AG09309 (cell line): ENCODE data around the gene SLC49A3.

Experiments used
- DNase-seq: peaks from one replicate; pipeline ENCODE4 v3.0.0-alpha.2; 2010; ENCODE audit warnings: low read depth
- H3K4me3 ChIP-seq: 2 replicates; pipeline ENCODE4 v1.5.1; 2011; ENCODE audit warnings: mild to moderate bottlenecking, low read depth, low read length, moderate library complexity; ENCODE audit not compliant: control insufficient read depth
- CTCF ChIP-seq: IDR thresholded peaks from 2 replicates; pipeline ENCODE4 v1.5.1; 2011; ENCODE audit warnings: mild to moderate bottlenecking, low read depth, low read length, inconsistent platforms; ENCODE audit not compliant: insufficient read depth, control insufficient read depth; ENCODE audit errors: missing control alignments

The SLC49A3 gene

DNA sequence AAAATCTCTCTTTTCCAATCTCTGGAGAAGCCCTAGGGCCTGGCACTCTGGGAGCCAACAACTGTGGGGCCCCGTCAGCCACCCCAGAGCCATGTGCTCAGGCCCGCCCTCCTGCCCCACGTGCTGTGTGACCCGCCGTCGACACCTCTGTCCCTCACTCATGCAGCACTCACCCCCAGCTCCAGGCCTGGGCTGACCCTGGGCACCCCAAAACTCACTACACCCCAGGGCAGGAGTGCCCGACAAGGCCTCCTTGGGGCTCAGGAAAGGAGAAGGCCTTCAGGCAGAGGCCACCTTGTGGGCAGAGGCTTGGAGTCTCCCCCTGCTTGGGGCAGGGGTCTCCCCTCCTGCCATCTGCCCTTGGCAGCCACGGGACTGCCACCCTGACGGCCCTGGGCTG lies 8.9 kb downstream of the SLC49A3 start:
- H3K4me3 ChIP-seq: no peak overlapping the region
- TF ChIP-seq CTCF: no peak

GRCh38 chr4:679629-680028 lies 9.3 kb downstream of the SLC49A3 start:
- no peak overlapping the region for H3K4me3 ChIP-seq

More for the DNA sequence above, 8.9 kb downstream of the SLC49A3 start:
- DNase-seq: no peak

GRCh38 chr4:679104-679481 lies 9.9 kb downstream of the SLC49A3 start:
- no peak for DNase-seq
- no peak overlapping the region for H3K4me3 ChIP-seq
- no peak for TF ChIP-seq CTCF

More at GRCh38 chr4:679629-680028, 9.3 kb downstream of the SLC49A3 start:
- DNase-seq: no peak
- TF ChIP-seq CTCF: no peak

GRCh38 chr4:678331-679103 lies 10.4 kb downstream of the SLC49A3 start:
- no peak for TF ChIP-seq CTCF
- no peak overlapping the region for H3K4me3 ChIP-seq
- DNase-seq: no peak

DNA sequence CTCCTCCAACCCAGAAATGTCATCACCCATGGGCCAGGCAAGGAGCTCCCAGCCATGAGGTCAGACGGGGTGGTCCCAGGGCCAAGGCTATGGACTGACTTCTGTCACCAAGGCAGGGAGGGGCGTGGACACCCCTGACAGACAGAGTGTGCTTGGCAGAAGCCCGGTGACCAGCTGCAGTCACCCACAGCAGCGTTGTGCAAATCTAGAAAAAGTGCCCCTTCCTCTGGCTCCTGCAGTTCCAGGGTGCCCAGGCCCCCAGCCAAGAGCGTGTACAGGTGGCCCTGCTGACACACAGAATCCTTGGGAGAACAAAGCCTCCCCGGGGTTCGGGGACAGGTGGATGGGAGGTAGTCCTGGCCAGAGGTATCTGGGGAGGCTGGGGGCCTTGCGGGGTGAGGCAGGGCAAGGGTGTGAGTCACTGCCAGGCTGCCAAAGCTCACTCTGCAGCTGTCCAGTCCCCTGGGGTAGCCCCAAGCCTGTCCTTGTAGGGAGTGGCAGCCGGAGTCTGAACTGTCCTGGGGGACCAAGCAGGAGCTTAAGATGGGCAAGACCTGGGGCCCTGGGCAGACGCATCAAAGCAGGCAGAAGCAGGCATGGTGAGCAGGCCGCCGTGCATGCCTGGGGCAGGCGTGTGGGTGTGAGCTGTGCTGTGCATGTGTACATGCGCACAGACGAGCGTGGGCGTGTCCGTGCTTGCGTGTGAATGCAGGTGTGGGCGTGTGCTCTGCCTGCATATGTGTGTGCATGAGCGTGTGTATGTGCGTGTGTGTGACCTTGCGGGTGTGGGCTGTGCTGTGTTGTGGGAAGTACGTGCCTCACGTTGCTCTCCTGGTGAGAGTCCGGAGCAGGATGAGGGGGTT lies 11.3 kb downstream of the SLC49A3 start:
- H3K4me3 ChIP-seq: no peak overlapping the region
- no peak for TF ChIP-seq CTCF
- DNase-seq: no peak

DNA sequence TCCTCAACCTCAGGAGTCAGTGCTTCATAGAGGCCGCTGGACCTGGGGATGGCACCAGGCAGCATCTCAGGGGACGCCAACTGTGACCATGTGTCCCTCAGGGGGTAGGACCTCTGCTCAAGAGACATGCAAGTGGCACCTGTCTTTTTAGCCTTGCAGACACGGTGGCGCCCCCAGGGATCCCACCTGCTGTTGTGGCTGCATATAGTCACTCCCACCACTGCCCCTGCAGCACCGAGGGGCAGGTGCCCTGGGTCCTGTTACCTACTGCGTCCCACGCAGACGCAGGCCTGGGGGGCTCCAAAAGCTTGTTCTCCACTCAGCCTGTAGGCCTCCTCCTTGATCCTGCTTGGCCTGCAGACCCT lies 12.1 kb downstream of the SLC49A3 start:
- no peak for DNase-seq
- no peak overlapping the region for H3K4me3 ChIP-seq
- TF ChIP-seq CTCF: no peak
